Upper lobe of left lung (tissue), 6 donors: Measurements from ENCODE around the gene SDK2. TPM values are rescaled to one million over a fixed set of nuclear protein-coding genes. Genes with fewer than 3 reads are reported as not detected.

Experiments
- ATAC-seq, 2 donors: fragments of 200-7000 bp; cut with Tn5 transposase; one replicate each; pipeline ENCODE4 v1.9.1; 2022; ENCODE audit warnings: mild to moderate bottlenecking in 2 of 2, moderate library complexity in 2 of 2; ENCODE audit not compliant: low FRiP score in 2 of 2
- DNase-seq, 2 donors: peaks; one replicate each; pipeline ENCODE4 v3.0.0-alpha.2; 2019 to 2020
- H3K27ac ChIP-seq, 4 donors: fragments of 200-600 bp; sonication (generic); one replicate each; pipeline ENCODE4 v1.5.1; 2016 to 2019
- H3K27me3 ChIP-seq, 4 donors: fragments of 200-600 bp; sonication (generic); one replicate each; pipeline ENCODE4 v1.5.1; 2017 to 2019
- H3K36me3 ChIP-seq, 4 donors: fragments of 200-600 bp; sonication (generic); one replicate each; pipeline ENCODE4 v1.5.1; 2016 to 2019
- H3K4me1 ChIP-seq, 4 donors: fragments of 200-600 bp; sonication (generic); one replicate each; pipeline ENCODE4 v1.5.1; 2018 to 2019
- H3K4me3 ChIP-seq, 4 donors: fragments of 200-600 bp; sonication (generic); one replicate each; pipeline ENCODE4 v1.5.1; 2017 to 2019; ENCODE audit warnings: mild to moderate bottlenecking in 2 of 4, moderate library complexity in 1 of 4
- H3K9me3 ChIP-seq, 4 donors: fragments of 200-600 bp; sonication (generic); one replicate each; pipeline ENCODE4 v1.5.1; 2018 to 2019
- EP300 ChIP-seq, 4 donors: sonication (generic); formaldehyde crosslinking; IDR thresholded peaks; one replicate each; pipeline ENCODE4 v1.5.1; 2017; ENCODE audit warnings: antibody characterized with exemption in 4 of 4, control low read depth in 2 of 4
- POLR2A ChIP-seq, 4 donors: fragments of 450-650 bp; IDR thresholded peaks; one replicate each; pipeline ENCODE4 v1.5.1; 2016 to 2017; ENCODE audit warnings: antibody characterized with exemption in 4 of 4, mild to moderate bottlenecking in 2 of 4
- POLR2AphosphoS5 ChIP-seq, 2 donors: sonication (generic); formaldehyde crosslinking; IDR thresholded peaks; one replicate each; pipeline ENCODE4 v1.5.1; 2017; ENCODE audit warnings: antibody characterized with exemption in 2 of 2
- WGBS, 2 donors: methylation state at CpG; one replicate each; pipeline ENCODE4 v1.1.5; 2017 to 2018; 5-methylcytosine and 5-hydroxymethylcytosine counted together
- total RNA-seq, 6 donors: library from RNA; depleted of rRNA in 4 of 6; stranded (reverse); fragments of >200 nt in 4 of 6; gene quantifications; one replicate each; pipeline versions ENCODE4 v1.1.0 to v1.2.1, GENCODE V29; 2016 to 2021
- TF ChIP-seq, protein P1 (sequence below), 6 experiments: fragments of 450-650 bp in 4 of 6; fragments of 200-600 bp in 2 of 6; sonication (generic) in 2 of 6; IDR thresholded peaks; one replicate each; pipeline ENCODE4 v1.5.1; 2016 to 2019; ENCODE audit warnings: antibody characterized with exemption in 6 of 6
- donor health status: DM: no; HTN: no; CAD: no; lungs with moderate emphysema.
- donor health status: DM: no; HTN: yes; CAD: no; lungs with severe emphysema.

SDK2 gene
- total RNA-seq, 6 donors from 2014 or later: 1.2 to 7.3 (median 2.9) TPM

DNA sequence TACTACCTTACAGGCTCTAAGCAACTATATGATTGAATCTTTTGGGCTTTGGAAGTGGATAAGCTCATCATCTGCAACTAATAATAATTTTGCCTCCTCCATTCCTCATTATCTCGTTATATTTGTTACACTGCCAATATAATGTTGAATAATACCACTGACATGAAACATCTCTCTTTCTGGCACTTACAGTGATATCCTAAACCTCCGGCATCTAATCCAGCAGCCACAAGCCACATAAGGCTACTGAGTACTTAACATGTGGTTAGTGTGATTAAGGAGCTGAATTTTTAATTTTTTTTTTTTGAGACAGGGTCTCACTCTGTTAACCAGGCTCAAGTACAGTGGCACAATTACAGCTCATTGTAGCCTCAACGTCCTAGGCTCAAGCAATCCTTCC, 342.1 kb downstream of the SDK2 start:
- no peaks in the 10 kb centered on the region for H3K9me3 ChIP-seq
- DNase-seq (no peak), ATAC-seq (no peak)
- H3K27me3 ChIP-seq: no peaks in the 10 kb centered on the region
- WGBS, 2 donors: 67 to 75% methylated on average over 3 of the region's 3 CpGs
- no peak overlapping the region for H3K4me3 ChIP-seq
- H3K36me3 ChIP-seq: peaks cover 0 to 3% (median 0%) of the 10 kb centered on the region in 4 donors
- peaks cover 62 to 77% (median 73%) of the 10 kb centered on the region in 4 donors for H3K4me1 ChIP-seq
- TF ChIP-seq, protein P1, sequence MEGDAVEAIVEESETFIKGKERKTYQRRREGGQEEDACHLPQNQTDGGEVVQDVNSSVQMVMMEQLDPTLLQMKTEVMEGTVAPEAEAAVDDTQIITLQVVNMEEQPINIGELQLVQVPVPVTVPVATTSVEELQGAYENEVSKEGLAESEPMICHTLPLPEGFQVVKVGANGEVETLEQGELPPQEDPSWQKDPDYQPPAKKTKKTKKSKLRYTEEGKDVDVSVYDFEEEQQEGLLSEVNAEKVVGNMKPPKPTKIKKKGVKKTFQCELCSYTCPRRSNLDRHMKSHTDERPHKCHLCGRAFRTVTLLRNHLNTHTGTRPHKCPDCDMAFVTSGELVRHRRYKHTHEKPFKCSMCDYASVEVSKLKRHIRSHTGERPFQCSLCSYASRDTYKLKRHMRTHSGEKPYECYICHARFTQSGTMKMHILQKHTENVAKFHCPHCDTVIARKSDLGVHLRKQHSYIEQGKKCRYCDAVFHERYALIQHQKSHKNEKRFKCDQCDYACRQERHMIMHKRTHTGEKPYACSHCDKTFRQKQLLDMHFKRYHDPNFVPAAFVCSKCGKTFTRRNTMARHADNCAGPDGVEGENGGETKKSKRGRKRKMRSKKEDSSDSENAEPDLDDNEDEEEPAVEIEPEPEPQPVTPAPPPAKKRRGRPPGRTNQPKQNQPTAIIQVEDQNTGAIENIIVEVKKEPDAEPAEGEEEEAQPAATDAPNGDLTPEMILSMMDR (IDR thresholded peaks at IDR 0.05): no peak
- TF ChIP-seq POLR2A (IDR thresholded peaks at IDR 0.05) (no peak), POLR2AphosphoS5 (IDR thresholded peaks at IDR 0.05) (no peak), EP300 (IDR thresholded peaks at IDR 0.05) (no peak)
- H3K27ac ChIP-seq: peak overlapping the region in 2 of 4 donors; percentile 19 to 48

DNA sequence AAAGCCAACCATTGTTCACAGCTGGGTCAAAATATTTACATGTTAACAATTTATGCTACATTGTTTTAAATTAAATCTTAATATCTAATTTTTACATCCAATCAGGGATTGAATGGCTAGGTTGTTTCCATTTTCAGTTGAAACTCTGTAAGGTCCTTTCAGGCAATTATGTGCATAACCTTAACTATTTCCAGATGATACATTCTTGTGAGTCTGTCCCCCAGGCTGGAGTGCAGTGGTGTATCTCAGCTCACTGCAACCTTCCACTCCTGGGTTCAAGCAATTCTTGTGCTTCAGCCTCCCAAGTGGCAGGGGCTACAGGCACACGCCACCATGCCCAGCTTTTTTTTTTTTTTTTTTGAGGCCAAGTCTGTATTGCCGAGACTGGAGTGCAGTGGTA, 342.9 kb downstream of the SDK2 start:
- H3K4me3 ChIP-seq: no peak overlapping the region
- no peaks in the 10 kb centered on the region for H3K9me3 ChIP-seq
- WGBS, 2 donors: 89 to 97% methylated on average over 2 of the region's 2 CpGs
- H3K27ac ChIP-seq: peak overlapping the region in 2 of 4 donors; percentile 19 to 58
- DNase-seq (no peak), ATAC-seq (no peak)
- peaks cover 54 to 71% (median 66%) of the 10 kb centered on the region in 4 donors for H3K4me1 ChIP-seq
- no peak for TF ChIP-seq POLR2AphosphoS5 (IDR thresholded peaks at IDR 0.05)
- no peak for TF ChIP-seq POLR2A (IDR thresholded peaks at IDR 0.05)
- TF ChIP-seq, protein P1 (IDR thresholded peaks at IDR 0.05): no peak
- no peak for TF ChIP-seq EP300 (IDR thresholded peaks at IDR 0.05)
- H3K27me3 ChIP-seq: no peaks in the 10 kb centered on the region
- H3K36me3 ChIP-seq: peaks cover 0 to under 1% (median 0%) of the 10 kb centered on the region in 4 donors

DNA sequence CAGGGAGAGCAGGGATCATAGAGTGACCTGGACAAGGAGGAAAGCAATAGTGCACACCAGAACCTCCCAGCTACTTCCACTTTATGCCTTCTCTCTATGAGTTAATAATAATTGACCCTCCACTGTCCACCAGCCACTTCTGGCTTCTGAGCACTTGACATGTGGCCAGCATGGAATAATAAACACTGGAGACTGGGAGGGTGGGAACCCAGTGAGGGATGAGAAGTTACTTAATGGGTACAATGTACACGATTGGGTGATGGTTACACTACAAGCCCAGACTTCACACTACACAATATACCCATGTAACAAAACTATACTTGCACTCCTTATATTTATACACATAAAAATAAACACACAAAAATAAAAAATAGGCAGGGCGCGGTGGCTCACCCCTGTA, 343.9 kb downstream of the SDK2 start:
- Histone ChIP-seq H3K4me3 (no peak overlapping the region), H3K27me3 (no peaks in the 10 kb centered on the region), H3K27ac (peak overlapping the region in 3 of 4 donors; percentile 33 to 67 (median 58)), H3K36me3 (no peaks in the 10 kb centered on the region), H3K4me1 (peaks cover 44 to 67% (median 59%) of the 10 kb centered on the region in 4 donors), H3K9me3 (no peaks in the 10 kb centered on the region)
- 69 to 76% methylated on average over 3 of the region's 3 CpGs for WGBS, 2 donors
- ATAC-seq: no peak
- no peak for TF ChIP-seq POLR2A (IDR thresholded peaks at IDR 0.05)
- no peak for TF ChIP-seq POLR2AphosphoS5 (IDR thresholded peaks at IDR 0.05)
- no peak for TF ChIP-seq EP300 (IDR thresholded peaks at IDR 0.05)
- TF ChIP-seq, protein P1 (IDR thresholded peaks at IDR 0.05): no peak
- DNase-seq: no peak

DNA sequence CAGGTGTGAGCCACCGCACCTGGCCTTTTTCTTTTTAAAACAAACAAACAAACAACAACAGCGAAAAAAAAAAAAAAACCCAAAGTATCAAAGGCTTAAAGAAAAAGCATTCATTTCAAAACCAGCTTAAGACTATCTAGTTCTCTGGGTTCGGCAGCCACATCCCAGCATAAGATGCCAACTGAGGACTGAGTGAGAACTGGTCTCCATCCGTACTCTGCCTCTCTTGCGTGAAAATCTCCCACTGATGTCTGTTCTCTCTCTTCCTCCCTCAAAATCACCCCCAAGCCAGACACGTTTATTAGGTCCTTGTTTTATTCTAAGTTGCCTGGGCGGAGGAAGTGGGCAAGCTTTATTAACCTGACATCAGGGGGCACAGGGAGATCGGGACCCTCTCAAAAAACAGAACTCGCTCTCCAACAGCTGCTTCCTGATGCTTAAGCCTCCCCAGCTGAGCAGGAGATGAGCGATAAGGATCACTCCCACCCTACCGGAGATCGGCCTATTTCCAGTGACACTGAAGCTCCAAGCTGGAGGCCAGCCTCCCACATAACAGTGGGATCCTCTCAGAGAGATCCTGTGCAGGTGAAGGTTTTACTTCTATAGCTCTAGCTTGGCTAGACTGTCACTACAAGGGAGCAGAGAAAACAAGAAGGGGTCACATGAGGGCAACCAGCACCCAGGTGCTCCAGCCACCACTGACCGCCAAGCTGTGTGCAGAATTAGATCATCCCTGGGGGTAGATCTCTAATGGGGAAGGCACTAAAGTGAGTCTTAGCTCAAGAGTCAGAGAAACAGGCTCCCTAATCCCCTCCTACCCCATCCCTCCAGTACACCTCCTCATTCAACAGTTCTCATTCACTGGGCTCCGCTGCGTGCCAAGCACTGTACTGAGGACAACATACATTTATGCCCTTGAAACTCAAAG, 346.0 kb downstream of the SDK2 start:
- H3K4me3 ChIP-seq: no peak overlapping the region
- H3K36me3 ChIP-seq: no peaks in the 10 kb centered on the region
- TF ChIP-seq, protein P1 (IDR thresholded peaks at IDR 0.05): no peak
- TF ChIP-seq EP300 (IDR thresholded peaks at IDR 0.05): no peak
- no peak for TF ChIP-seq POLR2AphosphoS5 (IDR thresholded peaks at IDR 0.05)
- TF ChIP-seq POLR2A (IDR thresholded peaks at IDR 0.05): no peak
- peaks cover 38 to 67% (median 60%) of the 10 kb centered on the region in 4 donors for H3K4me1 ChIP-seq
- DNase-seq (no peak), ATAC-seq (peak in 1 of 2 donors; percentile 48)
- H3K27me3 ChIP-seq: no peaks in the 10 kb centered on the region
- H3K27ac ChIP-seq: peak overlapping the region; percentile 12 to 78 (median 55)
- WGBS, 2 donors: 48 to 56% methylated on average over 15 of the region's 15 CpGs
- H3K9me3 ChIP-seq: no peaks in the 10 kb centered on the region
